ENCODE measurements around the gene NPHS1. TPM values are rescaled to one million over a fixed set of nuclear protein-coding genes. Genes with fewer than 3 reads are reported as not detected.

Gene NPHS1
- polyA plus RNA-seq, 3 donors: not detected

- peaks cover 25 to 42% of the 10 kb centered on the region in 2 donors for H3K36me3 Mint-ChIP-seq
- no peaks in the 10 kb centered on the region for H3K27me3 ChIP-seq (ENCODE audit: control insufficient read depth in 2 of 2, insufficient read depth in 2 of 2, low read length in 2 of 2)
- no peak overlapping the region for H3K4me3 Mint-ChIP-seq
- H3K4me1 ChIP-seq (ENCODE audit: control insufficient read depth in 1 of 2, insufficient read depth in 2 of 2, low read length in 2 of 2): peaks cover 14 to 19% of the 10 kb centered on the region in 2 donors
- no peak overlapping the region for H3K4me3 ChIP-seq (replicated peaks in 1 of 3; ENCODE audit: low read depth in 2 of 3, low read length in 3 of 3)
- H3K27me3 Mint-ChIP-seq (ENCODE audit: low read depth in 3 of 3): peaks cover 0 to 5% (median 4%) of the 10 kb centered on the region in 3 donors
- no peak overlapping the region for H2AFZ ChIP-seq (ENCODE audit: insufficient read depth, low read depth, low read length, poor library complexity, severe bottlenecking)
- no peaks in the 10 kb centered on the region for H4K20me1 ChIP-seq (ENCODE audit: insufficient read depth, low read length)
- no peaks in the 10 kb centered on the region for H3K9me3 Mint-ChIP-seq
- peaks cover 20% of the 10 kb centered on the region for H3K79me2 ChIP-seq (ENCODE audit: insufficient read depth, low read length)
- peaks cover 23% of the 10 kb centered on the region for H3K4me1 Mint-ChIP-seq
- H3K27ac ChIP-seq (ENCODE audit: low read depth in 1 of 2, low read length in 2 of 2): no peak overlapping the region
- no peak for TF ChIP-seq CTCF (IDR thresholded peaks at IDR 0.05)
- H3K27ac Mint-ChIP-seq: no peak overlapping the region
- intact Hi-C loops (cut with micrococcal nuclease): loop anchor here in 1 of 2 donors (5.0 to 10.0 kb wide), 3 partner anchors 36 to 277 kb away; partner anchors contain the start of genes IGFLR1, THAP8 and WDR62
- WGBS (ENCODE audit: insufficient coverage): 81% methylated on average over 6 of the region's 7 CpGs
- H3K36me3 ChIP-seq (replicated peaks in 1 of 2; ENCODE audit: control insufficient read depth in 1 of 2, insufficient read depth in 2 of 2, low read length in 2 of 2): peaks cover 22 to 29% of the 10 kb centered on the region in 2 donors
- no peak for DNase-seq
- H3K9me3 ChIP-seq (replicated peaks in 1 of 2; ENCODE audit: control insufficient read depth in 1 of 2, insufficient read depth in 1 of 2, low read length in 2 of 2): no peaks in the 10 kb centered on the region
- no peak overlapping the region for H3K4me2 ChIP-seq (replicated peaks; ENCODE audit: extremely low read depth, low read length, poor library complexity, severe bottlenecking)
- H3K9ac ChIP-seq (ENCODE audit: insufficient read depth, low read length, poor library complexity, severe bottlenecking): no peak overlapping the region
These were observed 74.3 kb downstream of the NPHS1 start for GRCh38 chr19:35777961-35778360.

GRCh38 chr19:35777086-35777841 is 75.0 kb downstream of the NPHS1 start:
- Mint-ChIP-seq H3K27ac (no peak overlapping the region), H3K4me3 (no peak overlapping the region), H3K36me3 (peaks cover 19 to 35% of the 10 kb centered on the region in 2 donors), H3K4me1 (peaks cover 23% of the 10 kb centered on the region), H3K9me3 (no peaks in the 10 kb centered on the region), H3K27me3 (ENCODE audit: low read depth in 3 of 3) (peaks cover 0 to 5% (median 4%) of the 10 kb centered on the region in 3 donors)
- 91% methylated on average over 14 of the region's 19 CpGs for WGBS (ENCODE audit: insufficient coverage)
- Histone ChIP-seq H3K79me2 (ENCODE audit: insufficient read depth, low read length) (peaks cover 20% of the 10 kb centered on the region), H3K9ac (ENCODE audit: insufficient read depth, low read length, poor library complexity, severe bottlenecking) (no peak overlapping the region), H4K20me1 (ENCODE audit: insufficient read depth, low read length) (no peaks in the 10 kb centered on the region), H3K27ac (ENCODE audit: low read depth in 1 of 2, low read length in 2 of 2) (no peak overlapping the region), H3K4me1 (ENCODE audit: control insufficient read depth in 1 of 2, insufficient read depth in 2 of 2, low read length in 2 of 2) (peaks cover 14 to 19% of the 10 kb centered on the region in 2 donors), H3K27me3 (ENCODE audit: control insufficient read depth in 2 of 2, insufficient read depth in 2 of 2, low read length in 2 of 2) (no peaks in the 10 kb centered on the region), H3K4me2 (replicated peaks; ENCODE audit: extremely low read depth, low read length, poor library complexity, severe bottlenecking) (no peak overlapping the region), H3K36me3 (replicated peaks in 1 of 2; ENCODE audit: control insufficient read depth in 1 of 2, insufficient read depth in 2 of 2, low read length in 2 of 2) (peaks cover 16 to 22% of the 10 kb centered on the region in 2 donors), H3K9me3 (replicated peaks in 1 of 2; ENCODE audit: control insufficient read depth in 1 of 2, insufficient read depth in 1 of 2, low read length in 2 of 2) (no peaks in the 10 kb centered on the region), H2AFZ (ENCODE audit: insufficient read depth, low read depth, low read length, poor library complexity, severe bottlenecking) (no peak overlapping the region), H3K4me3 (replicated peaks in 1 of 3; ENCODE audit: low read depth in 2 of 3, low read length in 3 of 3) (no peak overlapping the region)
- no peak for DNase-seq
- intact Hi-C loops (cut with micrococcal nuclease): loop anchor here in 1 of 2 donors (5.0 to 10.0 kb wide), 3 partner anchors 35 to 278 kb away; partner anchors contain the start of genes IGFLR1, THAP8 and WDR62
- TF ChIP-seq CTCF (IDR thresholded peaks at IDR 0.05): no peak
